ENCODE data around the gene MAPKBP1. TPM values are rescaled to one million over a fixed set of nuclear protein-coding genes. Genes with fewer than 3 reads are reported as not detected.

The MAPKBP1 gene
- polyA plus RNA-seq, 6 donors from 2014 or later = 1.6 to 5.5 (median 2.2) TPM; not detected in 1

DNA sequence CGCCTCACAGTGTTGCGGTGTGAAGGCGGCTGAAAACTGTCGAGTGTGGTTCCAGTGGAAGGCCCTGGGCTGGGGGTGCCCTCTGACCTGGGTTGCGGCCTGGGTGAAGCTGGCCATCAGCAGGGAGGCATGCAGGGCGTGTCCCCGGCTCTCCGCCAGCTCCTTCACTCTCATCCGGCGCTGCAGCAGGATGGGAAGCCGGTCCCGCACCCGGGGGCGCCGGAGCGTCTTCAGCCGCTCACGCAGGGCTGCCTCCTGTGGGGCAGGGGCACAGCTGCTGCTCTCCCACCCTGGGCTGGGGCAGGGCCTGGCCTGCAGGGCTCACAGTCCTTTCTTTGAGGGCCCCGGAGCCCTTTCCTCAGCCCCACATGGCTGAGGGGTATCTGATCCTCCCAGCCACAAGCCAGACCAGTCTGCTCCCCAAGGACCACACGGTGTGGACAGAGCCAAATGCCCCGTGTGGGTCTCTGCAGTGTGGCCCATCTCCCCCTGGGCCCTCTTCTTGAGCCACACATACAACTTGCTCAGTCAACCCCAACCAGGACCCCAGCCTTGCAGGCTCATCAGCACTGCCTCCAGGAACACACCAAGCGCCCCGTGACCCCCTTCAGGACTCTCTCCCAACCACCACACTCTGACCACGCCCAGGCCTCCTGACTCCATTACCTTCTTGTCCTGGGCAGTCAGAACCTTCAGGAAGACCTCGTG is 92.7 kb downstream of the MAPKBP1 start:
- peaks cover 0 to 5% (median 0%) of the 10 kb centered on the region in 3 donors for H3K27me3 Mint-ChIP-seq
- no peak overlapping the region for H3K4me3 Mint-ChIP-seq
- H3K36me3 Mint-ChIP-seq = no peaks in the 10 kb centered on the region
- H3K9me3 Mint-ChIP-seq = no peaks in the 10 kb centered on the region
- DNase-seq (no peak), ATAC-seq (ENCODE audit: low read depth in 2 of 2) (no peak)
- H3K4me1 Mint-ChIP-seq = peaks cover 0 to 4% (median 2%) of the 10 kb centered on the region in 3 donors
- no peak overlapping the region for H3K27ac Mint-ChIP-seq

GRCh38 chr15:41868321-41868720 is 94.0 kb downstream of the MAPKBP1 start:
- ATAC-seq (ENCODE audit: low read depth in 2 of 2) (no peak), DNase-seq (no peak)
- Mint-ChIP-seq H3K4me3 (no peak overlapping the region), H3K27ac (no peak overlapping the region), H3K27me3 (peaks cover 0 to 14% (median 9%) of the 10 kb centered on the region in 3 donors), H3K9me3 (no peaks in the 10 kb centered on the region), H3K4me1 (peaks cover 0 to 4% (median 2%) of the 10 kb centered on the region in 3 donors), H3K36me3 (no peaks in the 10 kb centered on the region)

DNA sequence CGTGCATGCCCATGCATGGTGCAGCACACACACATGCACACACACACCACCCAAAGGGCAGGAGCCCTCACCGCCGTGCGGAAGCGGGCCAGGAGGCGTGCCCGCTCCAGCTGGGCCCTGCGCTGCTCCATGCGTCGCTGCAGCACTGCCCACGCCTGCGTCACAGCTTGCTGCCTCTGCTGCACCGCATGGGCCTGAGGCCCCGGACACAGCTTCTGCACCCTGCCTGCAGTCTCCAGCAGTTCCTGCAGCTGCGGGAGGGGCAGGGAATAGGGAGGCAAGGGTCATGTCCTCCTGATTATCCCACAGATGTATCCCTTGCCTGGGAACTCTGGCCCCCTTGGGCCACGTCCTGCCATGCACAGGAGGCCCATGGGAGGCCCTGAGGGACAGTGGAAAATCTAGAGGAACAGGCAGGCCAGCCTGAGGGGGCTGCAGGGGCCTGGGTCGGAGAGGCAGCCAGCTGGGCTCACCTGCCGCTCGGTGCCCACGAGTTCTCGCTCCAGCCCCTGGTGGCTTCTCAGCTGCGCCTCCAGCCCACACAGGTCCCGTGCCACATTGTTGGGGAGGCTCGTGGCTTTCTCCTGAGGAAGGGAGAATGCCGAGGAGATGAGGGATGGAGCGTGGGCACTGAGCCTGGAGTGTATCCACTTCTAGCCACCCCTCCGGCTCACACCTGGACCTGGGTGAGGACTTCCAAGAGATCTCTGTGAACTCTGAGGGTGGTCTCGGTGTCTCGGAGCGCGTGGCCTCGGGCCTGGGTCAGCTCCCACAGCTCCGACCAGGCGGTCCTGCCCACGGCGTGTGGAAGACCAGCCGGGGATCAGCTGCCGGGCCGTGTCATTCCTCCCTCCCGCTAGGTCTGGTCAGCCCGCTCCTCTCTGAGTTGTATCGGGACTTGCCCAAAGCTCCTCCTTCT is 95.7 kb downstream of the MAPKBP1 start:
- DNase-seq (no peak), ATAC-seq (ENCODE audit: low read depth in 2 of 2) (no peak)
- peaks cover 0 to 4% (median 2%) of the 10 kb centered on the region in 3 donors for H3K4me1 Mint-ChIP-seq
- H3K27me3 Mint-ChIP-seq = peaks cover 0 to 17% (median 17%) of the 10 kb centered on the region in 3 donors
- peak overlapping the region in 2 of 6 donors; percentile 54 to 58 for H3K27ac Mint-ChIP-seq
- H3K9me3 Mint-ChIP-seq = no peaks in the 10 kb centered on the region
- no peaks in the 10 kb centered on the region for H3K36me3 Mint-ChIP-seq
- H3K4me3 Mint-ChIP-seq = peak overlapping the region in 1 of 8 donors; percentile 52

GRCh38 chr15:41870689-41871081 is 96.4 kb downstream of the MAPKBP1 start:
- Mint-ChIP-seq H3K4me1 (peaks cover 0 to 11% (median 7%) of the 10 kb centered on the region in 3 donors), H3K36me3 (no peaks in the 10 kb centered on the region), H3K9me3 (no peaks in the 10 kb centered on the region), H3K4me3 (peak overlapping the region in 1 of 8 donors; percentile 52), H3K27ac (peak overlapping the region in 1 of 6 donors; percentile 54), H3K27me3 (peaks cover 0 to 17% (median 17%) of the 10 kb centered on the region in 3 donors)
- ATAC-seq (ENCODE audit: low read depth in 2 of 2) (no peak), DNase-seq (no peak)

DNA sequence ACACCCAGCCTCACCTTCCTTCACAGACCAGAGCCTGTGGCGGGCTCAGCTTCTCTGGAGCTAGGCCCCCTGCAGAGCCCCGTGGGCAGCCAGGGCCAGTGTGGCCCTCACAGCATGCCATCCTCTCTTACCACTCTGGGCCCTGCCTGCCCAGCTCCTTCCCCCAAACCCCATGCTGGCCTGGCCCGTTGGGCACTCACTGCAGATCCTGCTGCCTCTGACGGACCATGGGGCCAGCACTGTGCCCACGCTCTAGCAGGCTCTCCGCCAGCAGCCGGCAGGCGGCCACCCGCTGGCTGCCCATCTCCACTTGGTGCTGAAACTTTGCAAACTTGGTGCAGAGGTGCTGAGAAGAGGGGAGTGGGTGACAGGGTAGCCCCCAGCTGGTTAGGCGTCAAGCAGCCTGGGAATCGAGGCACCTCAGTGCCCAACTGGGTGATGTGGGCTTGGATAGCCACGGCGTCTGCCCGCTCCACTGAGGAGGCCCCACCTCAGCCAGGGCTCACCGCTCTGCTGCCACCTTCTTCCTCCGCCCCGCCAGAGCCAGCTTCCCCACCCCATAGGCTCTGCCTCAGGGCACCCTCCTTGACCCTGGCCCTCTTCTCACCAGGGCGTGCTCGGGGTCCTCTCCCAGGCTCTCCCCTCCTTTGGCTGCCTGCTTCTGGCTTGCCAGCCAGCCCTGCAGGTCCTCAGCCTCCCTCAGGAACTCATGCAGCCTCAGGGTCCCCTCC is 97.1 kb downstream of the MAPKBP1 start:
- H3K36me3 Mint-ChIP-seq = no peaks in the 10 kb centered on the region
- no peak overlapping the region for H3K4me3 Mint-ChIP-seq
- no peaks in the 10 kb centered on the region for H3K9me3 Mint-ChIP-seq
- H3K27ac Mint-ChIP-seq = peak overlapping the region in 1 of 6 donors; percentile 53
- H3K27me3 Mint-ChIP-seq = peaks cover 0 to 17% (median 17%) of the 10 kb centered on the region in 3 donors
- no peak for DNase-seq
- H3K4me1 Mint-ChIP-seq = peaks cover 5 to 17% (median 13%) of the 10 kb centered on the region in 3 donors
- ATAC-seq (ENCODE audit: low read depth in 2 of 2) = no peak

DNA sequence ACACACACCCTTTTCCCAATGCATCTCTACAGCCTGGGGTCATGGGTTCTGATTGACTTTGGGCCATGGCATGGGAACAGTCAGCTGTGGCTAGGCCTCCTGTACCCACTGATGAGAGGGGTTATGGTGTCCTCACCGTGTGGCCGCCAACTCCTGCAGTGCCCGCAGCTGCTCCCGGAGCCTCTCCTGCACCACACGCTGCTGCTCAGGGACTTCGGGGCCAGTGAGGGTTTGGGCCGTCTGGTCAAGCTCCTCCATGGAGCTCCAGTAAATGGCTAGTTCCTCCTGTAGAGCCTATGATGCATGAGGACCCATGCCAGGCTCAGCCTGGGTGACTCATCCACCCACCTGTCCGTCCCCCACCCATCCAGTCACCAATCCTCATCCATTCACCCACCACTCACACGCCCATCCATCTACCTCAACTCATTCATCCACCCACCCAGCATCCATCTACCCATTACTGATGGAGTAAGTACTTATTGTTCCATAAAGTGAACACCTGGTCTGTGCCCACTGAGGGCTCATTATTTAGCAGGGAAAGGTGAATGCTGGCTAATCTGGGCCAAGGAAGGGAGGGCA is 98.0 kb downstream of the MAPKBP1 start:
- H3K27me3 Mint-ChIP-seq = peaks cover 0 to 17% (median 17%) of the 10 kb centered on the region in 3 donors
- ATAC-seq (ENCODE audit: low read depth in 2 of 2) = no peak
- no peaks in the 10 kb centered on the region for H3K9me3 Mint-ChIP-seq
- H3K36me3 Mint-ChIP-seq = no peaks in the 10 kb centered on the region
- H3K4me1 Mint-ChIP-seq = peaks cover 5 to 18% (median 14%) of the 10 kb centered on the region in 3 donors
- no peak overlapping the region for H3K27ac Mint-ChIP-seq
- DNase-seq = no peak
- H3K4me3 Mint-ChIP-seq = no peak overlapping the region

DNA sequence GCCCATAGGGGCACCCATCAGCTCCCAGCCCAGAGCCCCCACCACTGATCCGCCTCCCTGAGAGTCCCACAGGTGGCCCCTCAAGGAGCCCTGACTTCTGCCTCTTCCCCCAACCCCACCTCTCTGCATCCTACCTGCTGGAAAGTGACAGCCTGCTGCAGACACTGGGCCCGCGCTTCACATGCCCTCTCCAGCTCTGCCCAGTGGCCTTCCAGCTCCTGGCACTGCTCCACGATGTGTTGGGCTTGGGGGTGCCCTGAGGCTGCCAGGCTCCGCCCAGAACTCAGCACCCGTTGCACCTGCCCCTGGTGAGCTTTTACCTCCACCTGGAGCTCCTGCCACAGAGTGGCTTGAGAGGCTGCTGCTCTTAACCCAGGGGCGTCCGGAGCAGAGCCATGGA is 99.4 kb downstream of the MAPKBP1 start:
- no peaks in the 10 kb centered on the region for H3K9me3 Mint-ChIP-seq
- peaks cover 0 to 18% (median 15%) of the 10 kb centered on the region in 3 donors for H3K27me3 Mint-ChIP-seq
- DNase-seq = no peak
- ATAC-seq (ENCODE audit: low read depth in 2 of 2) = no peak
- H3K27ac Mint-ChIP-seq = no peak overlapping the region
- H3K4me3 Mint-ChIP-seq = no peak overlapping the region
- no peaks in the 10 kb centered on the region for H3K36me3 Mint-ChIP-seq
- H3K4me1 Mint-ChIP-seq = peaks cover 5 to 17% (median 11%) of the 10 kb centered on the region in 3 donors

GRCh38 chr15:41874736-41875135 is 100.5 kb downstream of the MAPKBP1 start:
- no peaks in the 10 kb centered on the region for H3K9me3 Mint-ChIP-seq
- peaks cover 5 to 14% (median 11%) of the 10 kb centered on the region in 3 donors for H3K4me1 Mint-ChIP-seq

GRCh38 chr15:41876007-41876406 is 101.7 kb downstream of the MAPKBP1 start:
- Mint-ChIP-seq H3K4me3 (peak overlapping the region in 1 of 8 donors; percentile 14), H3K27me3 (peaks cover 6 to 40% (median 30%) of the 10 kb centered on the region in 3 donors), H3K36me3 (no peaks in the 10 kb centered on the region), H3K27ac (no peak overlapping the region), H3K4me1 (peaks cover 9 to 14% (median 11%) of the 10 kb centered on the region in 3 donors), H3K9me3 (no peaks in the 10 kb centered on the region)
- peak; percentile 76 to 77 for ATAC-seq (ENCODE audit: low read depth in 2 of 2)
- DNase-seq = peak; percentile 14

More at GRCh38 chr15:41874736-41875135, 100.5 kb downstream of the MAPKBP1 start:
- no peak overlapping the region for H3K27ac Mint-ChIP-seq
- H3K36me3 Mint-ChIP-seq = no peaks in the 10 kb centered on the region
- no peak overlapping the region for H3K4me3 Mint-ChIP-seq
- ATAC-seq (ENCODE audit: low read depth in 2 of 2) = no peak
- H3K27me3 Mint-ChIP-seq = peaks cover 2 to 28% (median 19%) of the 10 kb centered on the region in 3 donors
- DNase-seq = no peak

GRCh38 chr15:41876689-41877088 is 102.4 kb downstream of the MAPKBP1 start:
- H3K9me3 Mint-ChIP-seq = no peaks in the 10 kb centered on the region
- H3K36me3 Mint-ChIP-seq = no peaks in the 10 kb centered on the region
- DNase-seq (no peak), ATAC-seq (ENCODE audit: low read depth in 2 of 2) (no peak)
- no peak overlapping the region for H3K27ac Mint-ChIP-seq
- no peak overlapping the region for H3K4me3 Mint-ChIP-seq
- peaks cover 14 to 20% (median 15%) of the 10 kb centered on the region in 3 donors for H3K4me1 Mint-ChIP-seq
- peaks cover 11 to 46% (median 36%) of the 10 kb centered on the region in 3 donors for H3K27me3 Mint-ChIP-seq

Data from naive B cell (primary cell).